Hepatocyte (in vitro differentiated cells): ENCODE results near the gene GPAT2.
"Not testable (repeated sequence)": the region's sequence is repeated elsewhere in the genome, so short reads cannot be mapped to it uniquely, and the experiment has no call there.

Experiments
- EZH2 ChIP-seq: fragments of 200-600 bp; sonication (generic); IDR thresholded peaks from 2 replicates; pipeline ENCODE4 v1.6.1; 2016; ENCODE audit warnings: antibody characterized with exemption, mild to moderate bottlenecking, borderline replicate concordance
- TF ChIP-seq, protein P1 (sequence below): fragments of 200-600 bp; sonication (generic); IDR thresholded peaks from 2 replicates; pipeline ENCODE4 v1.5.1; 2016; ENCODE audit warnings: antibody characterized with exemption, mild to moderate bottlenecking; ENCODE audit not compliant: poor library complexity

DNA sequence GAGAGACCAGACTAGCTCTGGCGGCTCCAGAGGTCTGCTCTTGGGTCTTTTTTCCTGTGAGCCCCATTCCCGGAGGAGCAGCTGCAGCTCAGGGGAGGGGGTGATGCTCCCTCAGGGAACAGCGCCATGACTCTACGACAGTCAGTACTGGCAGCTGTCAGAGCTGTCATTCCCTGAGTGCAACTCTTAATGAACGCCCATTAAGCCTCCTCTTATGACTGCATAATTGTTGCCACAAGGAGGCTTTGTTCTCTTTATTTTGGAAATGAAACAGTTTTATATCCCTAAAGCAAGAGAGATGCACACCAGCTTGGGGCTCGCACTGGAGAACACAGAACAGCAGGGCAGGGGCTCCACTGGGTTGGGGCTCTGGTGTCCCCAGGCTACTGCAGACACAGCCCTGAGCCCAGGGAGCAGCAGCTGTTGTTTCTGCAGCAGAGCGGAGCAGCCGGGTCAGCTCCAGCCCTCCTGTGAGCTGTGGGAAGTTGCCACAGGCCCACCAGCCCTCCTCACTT is 37.3 kb upstream of the GPAT2 start:
- TF ChIP-seq, protein P1, sequence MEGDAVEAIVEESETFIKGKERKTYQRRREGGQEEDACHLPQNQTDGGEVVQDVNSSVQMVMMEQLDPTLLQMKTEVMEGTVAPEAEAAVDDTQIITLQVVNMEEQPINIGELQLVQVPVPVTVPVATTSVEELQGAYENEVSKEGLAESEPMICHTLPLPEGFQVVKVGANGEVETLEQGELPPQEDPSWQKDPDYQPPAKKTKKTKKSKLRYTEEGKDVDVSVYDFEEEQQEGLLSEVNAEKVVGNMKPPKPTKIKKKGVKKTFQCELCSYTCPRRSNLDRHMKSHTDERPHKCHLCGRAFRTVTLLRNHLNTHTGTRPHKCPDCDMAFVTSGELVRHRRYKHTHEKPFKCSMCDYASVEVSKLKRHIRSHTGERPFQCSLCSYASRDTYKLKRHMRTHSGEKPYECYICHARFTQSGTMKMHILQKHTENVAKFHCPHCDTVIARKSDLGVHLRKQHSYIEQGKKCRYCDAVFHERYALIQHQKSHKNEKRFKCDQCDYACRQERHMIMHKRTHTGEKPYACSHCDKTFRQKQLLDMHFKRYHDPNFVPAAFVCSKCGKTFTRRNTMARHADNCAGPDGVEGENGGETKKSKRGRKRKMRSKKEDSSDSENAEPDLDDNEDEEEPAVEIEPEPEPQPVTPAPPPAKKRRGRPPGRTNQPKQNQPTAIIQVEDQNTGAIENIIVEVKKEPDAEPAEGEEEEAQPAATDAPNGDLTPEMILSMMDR: not testable (repeated sequence)
- not testable (repeated sequence) for TF ChIP-seq EZH2
